Natural killer cell (primary cell): ENCODE results near the gene DCP2. TPM values are rescaled to one million over a fixed set of nuclear protein-coding genes. Genes with fewer than 3 reads are reported as not detected.
A peak's percentile ranks its signal among the peaks of the same experiment; 100 is the strongest.

Source experiments
- ATAC-seq, 3 donors: fragments of 150-1000 bp in 2 of 3; fragments of 200-7000 bp in 1 of 3; cut with Tn5 transposase; 1 replicate in 1 of 3; 2 replicates in 2 of 3; pipeline ENCODE4 v1.10.0; 2021; ENCODE audit warnings: mild to moderate bottlenecking in 2 of 3, moderate library complexity in 2 of 3
- DNase-seq, 2 donors: peaks; one replicate each; pipeline versions ENCODE4 v3.0.0 to v3.0.0-alpha.2; 2013 to 2021; ENCODE audit warnings: mixed read lengths in 1 of 2
- H3K27ac ChIP-seq: one replicate; pipeline ENCODE4 v1.5.1; 2013; ENCODE audit warnings: mild to moderate bottlenecking, low read length
- H3K27me3 ChIP-seq: one replicate; pipeline ENCODE4 v1.6.1; 2013; ENCODE audit warnings: low read length; ENCODE audit not compliant: control insufficient read depth, insufficient read depth
- H3K36me3 ChIP-seq: one replicate; pipeline ENCODE4 v1.6.1; 2013; ENCODE audit warnings: low read length; ENCODE audit not compliant: control insufficient read depth, insufficient read depth
- H3K4me1 ChIP-seq: one replicate; pipeline ENCODE4 v1.6.1; 2013; ENCODE audit warnings: low read length; ENCODE audit not compliant: control insufficient read depth, insufficient read depth
- H3K4me3 ChIP-seq: one replicate; pipeline ENCODE4 v1.5.1; 2013; ENCODE audit warnings: low read length
- H3K9me3 ChIP-seq: one replicate; pipeline ENCODE4 v1.6.1; 2013; ENCODE audit warnings: low read length; ENCODE audit not compliant: control insufficient read depth, insufficient read depth
- H3K27ac Mint-ChIP-seq, 2 donors: one replicate each; pipeline ENCODE4 v1.8.0; 2022; ENCODE audit warnings: mild to moderate bottlenecking in 2 of 2, mixed read lengths in 2 of 2, moderate library complexity in 1 of 2
- H3K27me3 Mint-ChIP-seq, 2 donors: one replicate each; pipeline ENCODE4 v1.8.0; 2022; ENCODE audit warnings: low read depth in 2 of 2, mixed read lengths in 2 of 2
- H3K36me3 Mint-ChIP-seq: one replicate; pipeline ENCODE4 v1.8.0; 2022; ENCODE audit warnings: mixed read lengths
- H3K4me1 Mint-ChIP-seq, 2 donors: one replicate each; pipeline ENCODE4 v1.8.0; 2022; ENCODE audit warnings: mixed read lengths in 2 of 2
- H3K4me3 Mint-ChIP-seq: one replicate; pipeline ENCODE4 v1.8.0; 2022; ENCODE audit warnings: mild to moderate bottlenecking, moderate library complexity, mixed read lengths
- H3K9me3 Mint-ChIP-seq, 2 donors: one replicate each; pipeline ENCODE4 v1.8.0; 2022; ENCODE audit warnings: mixed read lengths in 2 of 2
- WGBS: methylation state at CpG from one replicate; pipeline ENCODE4 v1.1.7; 2013; ENCODE audit warnings: missing lambda C conversion rate; ENCODE audit not compliant: insufficient coverage; 5-methylcytosine and 5-hydroxymethylcytosine counted together
- intact Hi-C: fragments of 100-400 bp; cut with micrococcal nuclease; formaldehyde crosslinking; loops from one replicate; pipeline ENCODE4 v1.14.2; 2022
- total RNA-seq, 4 donors: library from RNA; stranded (reverse); fragments of 120-200 nt in 1 of 4; gene quantifications; one replicate each; pipeline versions ENCODE4 v1.2.3 to v1.2.4, GENCODE V29; 2013 to 2022
- TF ChIP-seq, protein P1 (sequence below): fragments of 200-600 bp; IDR thresholded peaks from one replicate; pipeline ENCODE4 v1.8.0; 2022; ENCODE audit warnings: antibody characterized with exemption

The DCP2 gene
- total RNA-seq, 3 donors from 2014 or later (not counting 1 experiment from before 2014, with no cell fraction given): 69.3 to 82.9 (median 76.7) TPM

DNA sequence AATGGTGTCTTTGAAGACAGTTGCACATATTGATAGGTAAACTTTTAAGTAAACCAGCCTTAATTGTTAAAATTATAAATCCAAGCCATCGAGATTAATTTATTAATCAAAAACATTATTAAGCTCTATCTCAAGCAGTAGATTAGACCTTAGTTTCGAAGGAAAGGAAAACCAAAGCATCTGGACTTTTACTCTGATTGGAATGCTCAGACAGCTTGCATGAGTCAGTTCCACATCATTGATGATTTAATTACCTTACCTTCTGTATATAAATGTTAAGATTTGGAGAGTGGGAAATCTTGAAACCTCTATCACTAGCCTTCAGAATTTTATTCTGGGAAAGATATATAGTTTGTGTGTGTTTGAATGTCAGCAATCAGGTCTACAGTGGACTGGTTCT lies 23.9 kb downstream of the DCP2 start:
- DNase-seq (no peak), ATAC-seq (no peak)
- TF ChIP-seq, protein P1, sequence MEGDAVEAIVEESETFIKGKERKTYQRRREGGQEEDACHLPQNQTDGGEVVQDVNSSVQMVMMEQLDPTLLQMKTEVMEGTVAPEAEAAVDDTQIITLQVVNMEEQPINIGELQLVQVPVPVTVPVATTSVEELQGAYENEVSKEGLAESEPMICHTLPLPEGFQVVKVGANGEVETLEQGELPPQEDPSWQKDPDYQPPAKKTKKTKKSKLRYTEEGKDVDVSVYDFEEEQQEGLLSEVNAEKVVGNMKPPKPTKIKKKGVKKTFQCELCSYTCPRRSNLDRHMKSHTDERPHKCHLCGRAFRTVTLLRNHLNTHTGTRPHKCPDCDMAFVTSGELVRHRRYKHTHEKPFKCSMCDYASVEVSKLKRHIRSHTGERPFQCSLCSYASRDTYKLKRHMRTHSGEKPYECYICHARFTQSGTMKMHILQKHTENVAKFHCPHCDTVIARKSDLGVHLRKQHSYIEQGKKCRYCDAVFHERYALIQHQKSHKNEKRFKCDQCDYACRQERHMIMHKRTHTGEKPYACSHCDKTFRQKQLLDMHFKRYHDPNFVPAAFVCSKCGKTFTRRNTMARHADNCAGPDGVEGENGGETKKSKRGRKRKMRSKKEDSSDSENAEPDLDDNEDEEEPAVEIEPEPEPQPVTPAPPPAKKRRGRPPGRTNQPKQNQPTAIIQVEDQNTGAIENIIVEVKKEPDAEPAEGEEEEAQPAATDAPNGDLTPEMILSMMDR: no peak
- H3K27ac ChIP-seq: no peak overlapping the region
- no peaks in the 10 kb centered on the region for H3K27me3 Mint-ChIP-seq
- intact Hi-C loops: no loop called here
- no peaks in the 10 kb centered on the region for H3K4me1 ChIP-seq
- WGBS: 100% methylated on average over 2 of the region's 2 CpGs
- H3K36me3 ChIP-seq: peaks cover 53% of the 10 kb centered on the region
- no peaks in the 10 kb centered on the region for H3K9me3 Mint-ChIP-seq
- H3K27ac Mint-ChIP-seq: peak overlapping the region in 1 of 2 donors; percentile 26
- H3K4me1 Mint-ChIP-seq: peaks cover 22 to 23% of the 10 kb centered on the region in 2 donors
- H3K4me3 Mint-ChIP-seq: no peak overlapping the region
- H3K36me3 Mint-ChIP-seq: peaks cover 16% of the 10 kb centered on the region
- H3K27me3 ChIP-seq: no peaks in the 10 kb centered on the region
- H3K9me3 ChIP-seq: no peaks in the 10 kb centered on the region
- H3K4me3 ChIP-seq: no peak overlapping the region

DNA sequence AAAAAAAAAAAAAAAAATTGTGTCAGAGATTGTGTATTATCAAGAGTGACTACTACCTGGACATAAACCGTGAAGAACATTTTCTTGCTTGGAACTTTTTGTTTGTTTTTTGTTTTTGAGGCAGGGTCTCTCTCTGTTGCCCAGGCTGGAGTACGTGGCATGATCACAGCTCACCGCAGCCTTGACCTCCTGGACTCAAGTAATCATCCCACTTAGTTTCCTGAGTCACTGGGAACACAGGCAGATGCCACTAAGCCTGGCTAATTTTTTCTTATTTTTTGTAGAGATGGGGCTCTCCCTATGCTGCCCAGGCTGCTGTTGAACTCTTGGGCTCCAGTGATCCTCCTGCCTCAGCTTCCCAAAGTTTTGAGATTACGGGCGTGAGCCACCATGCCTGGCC lies 25.8 kb downstream of the DCP2 start:
- WGBS: 98% methylated on average over 3 of the region's 5 CpGs
- Histone ChIP-seq H3K27ac (no peak overlapping the region), H3K4me1 (no peaks in the 10 kb centered on the region), H3K36me3 (peaks cover 50% of the 10 kb centered on the region), H3K4me3 (no peak overlapping the region), H3K27me3 (no peaks in the 10 kb centered on the region), H3K9me3 (no peaks in the 10 kb centered on the region)
- Mint-ChIP-seq H3K27me3 (no peaks in the 10 kb centered on the region), H3K9me3 (no peaks in the 10 kb centered on the region), H3K36me3 (peaks cover 16% of the 10 kb centered on the region), H3K4me1 (peaks cover 18 to 29% of the 10 kb centered on the region in 2 donors), H3K27ac (no peak overlapping the region), H3K4me3 (no peak overlapping the region)
- intact Hi-C loops: no loop called here
- ATAC-seq (no peak), DNase-seq (no peak)
- TF ChIP-seq, protein P1: no peak

- Histone ChIP-seq H3K27me3 (no peaks in the 10 kb centered on the region), H3K27ac (no peak overlapping the region), H3K9me3 (no peaks in the 10 kb centered on the region), H3K4me3 (no peak overlapping the region), H3K4me1 (no peaks in the 10 kb centered on the region), H3K36me3 (peaks cover 60% of the 10 kb centered on the region)
- Mint-ChIP-seq H3K9me3 (no peaks in the 10 kb centered on the region), H3K27ac (no peak overlapping the region), H3K4me3 (no peak overlapping the region), H3K27me3 (no peaks in the 10 kb centered on the region), H3K4me1 (peaks cover 13 to 20% of the 10 kb centered on the region in 2 donors), H3K36me3 (peaks cover 24% of the 10 kb centered on the region)
- TF ChIP-seq, protein P1: no peak
- no peak for DNase-seq
- intact Hi-C loops: no loop called here
- 93% methylated on average over 3 of the region's 3 CpGs for WGBS
- no peak for ATAC-seq
Measured at GRCh38 chr5:113003763-113004162, 27.2 kb downstream of the DCP2 start.

- 93% methylated on average over 1 of the region's 1 CpG for WGBS
- Mint-ChIP-seq H3K9me3 (no peaks in the 10 kb centered on the region), H3K36me3 (peaks cover 25% of the 10 kb centered on the region), H3K27ac (peak overlapping the region; percentile 20), H3K27me3 (no peaks in the 10 kb centered on the region), H3K4me1 (peaks cover 13 to 16% of the 10 kb centered on the region in 2 donors), H3K4me3 (no peak overlapping the region)
- Histone ChIP-seq H3K27me3 (no peaks in the 10 kb centered on the region), H3K36me3 (peaks cover 63% of the 10 kb centered on the region), H3K4me1 (no peaks in the 10 kb centered on the region), H3K9me3 (no peaks in the 10 kb centered on the region), H3K4me3 (no peak overlapping the region), H3K27ac (no peak overlapping the region)
- TF ChIP-seq, protein P1: no peak
- DNase-seq: no peak
- ATAC-seq: no peak
- intact Hi-C loops: no loop called here
Measured at GRCh38 chr5:113005454-113005853, 28.9 kb downstream of the DCP2 start.
